Inferior parietal cortex (tissue), 1 donor: ENCODE data around the gene NUP153.

ENCODE experiments used
- DNase-seq: peaks from one replicate; pipeline ENCODE4 v3.0.0-alpha.2; 2016; ENCODE audit errors: extremely low spot score

Gene NUP153

DNA sequence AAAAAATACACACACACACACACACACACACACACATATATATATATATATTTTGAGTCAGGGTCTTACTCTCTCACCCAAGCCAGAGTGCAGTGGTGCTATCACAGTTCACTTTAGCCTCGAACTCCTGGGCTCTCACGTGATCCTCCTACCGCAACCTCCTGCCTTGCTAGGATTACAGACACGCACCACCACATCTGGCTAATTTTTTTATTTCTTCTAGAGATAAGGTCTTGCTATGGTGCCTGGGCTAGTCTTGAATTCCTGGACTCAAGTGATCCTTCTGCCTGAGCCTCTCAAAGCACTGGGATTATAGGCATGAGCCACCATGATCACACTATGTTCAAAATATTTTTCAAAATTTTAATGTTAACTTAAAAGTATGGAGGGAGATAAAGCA, 43.5 kb downstream of the NUP153 start:
- no peak for DNase-seq

DNA sequence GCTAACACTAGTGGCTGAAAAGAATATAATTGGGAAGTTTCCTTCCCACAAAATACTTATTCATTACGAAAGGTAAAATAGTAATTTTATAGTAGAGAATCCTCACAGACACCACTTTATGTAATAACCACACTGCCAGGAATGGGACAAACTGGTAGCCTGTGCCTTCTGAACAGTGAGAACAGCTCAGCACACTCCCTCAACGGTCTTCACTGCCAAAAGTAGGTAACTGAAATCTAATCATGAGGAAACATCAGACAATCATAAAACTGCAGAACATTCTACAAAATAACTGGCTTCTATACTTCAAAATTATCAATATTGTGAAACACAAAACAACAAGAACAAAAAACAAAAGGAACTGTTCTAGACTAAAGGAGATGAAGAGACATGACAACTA, 44.1 kb downstream of the NUP153 start:
- DNase-seq: no peak

DNA sequence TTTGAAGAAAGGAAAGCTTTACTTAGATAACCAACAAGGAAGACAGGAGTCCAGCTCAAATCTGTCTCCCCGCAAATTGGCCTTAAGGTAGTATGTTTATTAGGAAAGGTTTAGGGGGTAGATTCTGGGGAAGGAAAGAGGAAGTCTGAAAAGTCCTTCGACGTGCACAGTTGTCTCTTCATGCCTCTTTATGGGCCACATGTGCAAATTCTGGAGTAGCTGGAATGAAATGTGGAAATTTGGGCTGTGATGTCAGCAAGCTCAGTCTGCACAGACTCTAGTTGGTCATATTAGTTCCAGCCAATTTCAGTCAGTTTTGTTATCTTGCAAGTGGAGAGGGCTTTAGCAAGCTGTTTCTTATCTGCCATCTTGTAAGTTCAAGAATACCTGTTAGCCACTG, 50.1 kb downstream of the NUP153 start:
- DNase-seq: no peak

DNA sequence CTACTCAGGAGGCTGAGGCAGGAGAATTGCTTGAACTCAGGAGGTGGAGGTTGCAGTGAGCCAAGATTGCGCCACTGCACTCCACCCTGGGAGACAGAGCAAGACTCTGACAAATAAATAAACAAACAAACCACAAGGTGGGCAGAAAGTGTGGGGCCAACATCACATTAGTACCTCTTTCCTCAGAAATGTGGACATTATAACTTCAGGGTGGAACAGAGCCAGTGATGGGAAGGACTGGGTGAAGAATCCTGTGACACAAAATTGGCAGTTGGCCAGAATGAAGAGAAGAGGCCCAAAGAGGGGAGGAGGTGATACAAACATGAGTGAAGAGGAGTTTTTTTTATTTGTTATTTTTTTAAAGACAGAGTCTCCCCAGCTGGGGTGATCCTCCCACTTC, 50.6 kb downstream of the NUP153 start:
- no peak for DNase-seq

DNA sequence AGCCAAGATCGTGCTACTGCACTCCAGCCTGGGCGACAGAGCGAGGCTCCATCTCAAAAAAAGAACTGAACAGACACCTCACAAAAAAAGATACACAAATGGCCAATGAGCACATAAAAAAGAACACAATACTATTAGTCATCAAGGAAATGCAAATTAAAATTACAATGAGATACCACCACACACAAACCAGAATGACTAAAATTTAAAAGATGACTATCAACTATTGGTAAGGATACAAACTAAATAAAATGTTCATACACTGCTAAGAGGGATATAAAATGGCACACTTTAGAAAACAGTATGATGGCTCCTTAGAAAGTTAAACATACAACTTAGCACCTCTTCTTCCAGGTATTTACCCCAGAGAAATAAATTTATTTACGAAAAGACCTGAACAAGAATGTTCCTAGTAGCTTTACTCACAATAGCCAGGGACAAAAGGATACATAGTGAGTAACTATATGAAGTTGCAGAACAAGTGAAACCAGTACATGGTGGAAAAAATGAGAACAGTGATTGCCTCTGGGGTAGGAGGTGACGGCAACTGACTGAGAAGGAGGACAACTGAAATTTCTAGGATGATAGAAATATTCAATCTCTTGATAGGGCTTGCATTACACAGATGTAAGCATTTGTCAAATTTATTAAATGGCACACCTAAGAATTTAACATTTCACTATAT, 53.4 kb downstream of the NUP153 start:
- DNase-seq: no peak

DNA sequence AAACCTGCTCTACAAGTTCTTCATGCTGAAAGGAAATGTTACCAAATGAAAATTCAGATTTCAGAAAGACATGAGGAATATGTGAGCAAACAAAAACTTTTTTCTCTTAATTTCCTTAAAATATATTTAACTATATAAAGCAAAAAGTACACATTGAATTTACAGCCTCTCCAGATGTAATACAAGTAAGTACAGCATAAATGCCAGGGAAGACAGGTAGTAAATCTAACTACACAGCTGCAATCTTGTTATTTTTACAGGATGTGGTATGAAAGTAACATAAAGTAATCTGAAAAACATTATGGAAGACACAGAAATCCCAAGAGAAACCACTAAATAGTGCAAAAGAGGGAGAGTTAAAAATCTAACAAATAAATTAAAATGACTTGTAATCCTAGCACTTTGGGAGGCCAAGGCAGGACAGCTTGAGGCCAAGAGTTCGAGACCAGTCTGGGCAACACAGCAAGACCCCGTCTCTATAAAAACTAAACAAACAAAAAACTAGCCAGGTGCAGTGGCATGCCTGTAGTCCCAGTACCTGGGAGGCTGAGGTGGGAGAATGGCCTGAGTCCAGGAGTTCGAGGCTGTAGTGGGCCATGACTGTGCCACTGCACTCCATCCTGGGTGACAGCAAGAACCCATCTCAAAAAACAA, 55.9 kb downstream of the NUP153 start:
- no peak for DNase-seq

DNA sequence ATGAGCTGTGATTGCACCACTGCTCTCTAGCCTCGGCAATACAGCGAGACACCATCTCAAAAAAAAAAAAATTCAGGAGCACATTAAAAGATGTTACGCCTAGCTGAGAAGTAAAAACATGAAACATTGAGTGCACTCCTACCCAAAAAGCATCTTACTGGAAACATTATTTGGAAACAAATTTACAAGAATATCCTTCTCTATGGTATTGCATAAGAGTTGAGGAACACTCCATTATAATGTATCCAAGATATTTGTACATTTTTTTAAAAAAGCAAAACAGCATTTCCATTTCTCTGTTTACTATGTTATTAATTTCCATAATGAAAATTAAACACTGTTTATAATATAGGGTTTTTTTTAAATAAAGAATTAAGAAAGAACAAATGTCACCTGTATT, 58.0 kb downstream of the NUP153 start:
- DNase-seq: no peak

DNA sequence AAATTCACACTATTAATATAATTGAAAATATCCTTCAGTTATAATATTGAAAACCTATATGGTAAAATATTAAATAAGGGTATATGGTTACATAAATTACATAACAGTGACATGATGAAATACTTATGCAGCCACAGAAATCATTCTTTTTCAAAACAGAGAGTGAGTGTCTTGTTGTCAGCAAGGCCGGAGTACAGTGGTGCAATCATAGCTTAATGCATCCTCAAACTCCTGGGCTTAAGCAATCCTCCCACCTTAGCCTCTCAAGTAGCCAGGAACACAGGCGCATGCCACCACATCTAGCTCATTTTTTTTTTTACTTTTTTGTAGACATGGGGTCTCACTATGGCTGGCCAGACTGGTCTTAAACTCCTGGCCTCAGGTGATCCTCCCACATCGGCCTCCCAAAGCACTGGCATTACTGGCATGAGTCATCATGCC, 66.2 kb downstream of the NUP153 start:
- DNase-seq: no peak

DNA sequence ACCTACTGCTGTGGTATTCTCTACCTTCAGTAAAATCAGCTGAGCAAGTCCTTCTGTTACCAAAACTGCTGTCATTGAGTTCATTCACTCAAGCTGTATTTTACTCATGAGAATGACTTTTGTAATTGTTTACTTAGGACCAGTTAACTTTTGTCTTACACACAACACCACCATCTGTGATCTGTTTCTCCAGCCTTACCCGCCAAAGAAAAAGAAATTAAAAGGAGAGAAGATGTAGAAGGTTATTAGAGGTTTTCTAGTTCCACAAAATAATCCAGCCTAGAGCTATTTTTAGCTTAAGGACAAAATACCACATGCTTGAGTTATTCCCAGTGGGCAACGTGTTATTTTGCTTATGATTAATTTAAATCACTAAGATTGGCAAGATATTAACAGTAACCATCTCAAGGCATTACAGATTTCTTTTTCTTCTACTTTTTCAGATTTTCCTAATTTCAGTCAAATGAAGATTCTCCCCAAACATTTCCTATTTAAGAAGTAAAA, 68.5 kb downstream of the NUP153 start:
- no peak for DNase-seq

DNA sequence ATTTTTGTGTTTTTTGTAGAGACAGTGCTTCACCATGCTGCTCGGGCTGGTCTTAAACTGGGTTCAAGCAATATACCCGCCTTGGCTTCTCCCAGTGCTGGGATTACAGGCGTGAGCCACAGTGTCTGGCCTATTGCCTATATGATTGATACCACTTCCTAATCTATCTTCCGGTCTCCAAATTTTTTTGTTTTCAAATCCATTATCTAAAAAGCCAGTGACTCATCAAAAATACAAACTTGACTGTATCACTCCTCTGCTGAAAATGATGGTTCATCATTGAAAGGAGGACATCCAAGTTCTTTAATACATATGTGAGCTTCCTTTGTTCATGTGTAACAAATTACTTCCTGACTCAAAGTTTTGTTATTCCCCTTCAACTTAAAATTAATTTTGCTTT, 71.2 kb downstream of the NUP153 start:
- no peak for DNase-seq

DNA sequence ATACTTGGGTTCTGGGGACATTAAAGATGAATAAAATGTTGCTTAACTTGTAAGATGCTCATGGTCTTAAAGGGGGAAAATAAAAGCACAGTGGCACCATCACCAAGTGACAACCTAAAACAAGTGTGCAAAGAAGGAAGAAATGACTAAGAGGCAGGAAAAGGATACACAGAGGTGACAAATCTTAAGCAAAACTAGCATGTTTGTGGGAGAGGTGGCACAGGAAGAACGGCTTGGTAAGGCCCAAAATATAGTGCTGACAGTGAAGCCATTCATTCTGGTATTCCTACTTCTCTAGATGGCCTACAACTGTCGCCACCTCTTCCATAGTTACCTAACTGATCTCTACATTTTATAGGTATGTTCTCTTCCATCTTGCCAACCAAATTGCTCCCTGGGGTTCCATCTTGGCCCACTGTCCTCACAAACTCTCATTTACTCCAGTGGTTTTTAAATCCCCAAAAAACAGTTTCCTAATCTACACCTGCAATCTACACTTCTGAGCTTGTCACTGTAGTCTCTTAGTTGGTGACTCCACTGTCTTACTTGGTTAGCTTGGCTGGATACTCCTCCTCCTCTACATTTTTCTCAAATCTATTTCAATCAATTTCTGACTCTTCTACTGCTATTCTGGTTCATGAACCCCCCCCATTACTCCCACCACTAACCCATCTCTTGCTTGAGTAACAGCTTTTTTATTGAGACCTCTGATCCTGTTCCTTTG, 73.1 kb downstream of the NUP153 start:
- DNase-seq: no peak

DNA sequence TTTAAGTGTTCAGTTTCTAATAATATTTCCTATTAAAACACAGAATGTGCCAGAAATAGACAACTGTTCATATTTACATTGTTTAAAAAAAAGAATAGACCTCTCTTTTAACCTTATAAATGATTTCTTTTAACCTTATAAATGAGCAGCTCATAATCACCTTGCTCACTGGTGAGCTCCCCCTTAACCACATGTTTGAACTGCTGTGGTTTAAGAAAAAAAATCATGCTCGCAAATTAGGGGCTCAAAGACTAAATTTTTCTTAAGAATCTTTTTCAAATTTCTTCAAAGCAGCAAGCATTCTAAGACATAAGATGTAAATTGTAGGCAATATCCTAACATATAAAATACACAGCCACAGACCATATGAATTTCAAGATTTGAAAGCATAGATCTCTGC, 73.8 kb downstream of the NUP153 start:
- no peak for DNase-seq

DNA sequence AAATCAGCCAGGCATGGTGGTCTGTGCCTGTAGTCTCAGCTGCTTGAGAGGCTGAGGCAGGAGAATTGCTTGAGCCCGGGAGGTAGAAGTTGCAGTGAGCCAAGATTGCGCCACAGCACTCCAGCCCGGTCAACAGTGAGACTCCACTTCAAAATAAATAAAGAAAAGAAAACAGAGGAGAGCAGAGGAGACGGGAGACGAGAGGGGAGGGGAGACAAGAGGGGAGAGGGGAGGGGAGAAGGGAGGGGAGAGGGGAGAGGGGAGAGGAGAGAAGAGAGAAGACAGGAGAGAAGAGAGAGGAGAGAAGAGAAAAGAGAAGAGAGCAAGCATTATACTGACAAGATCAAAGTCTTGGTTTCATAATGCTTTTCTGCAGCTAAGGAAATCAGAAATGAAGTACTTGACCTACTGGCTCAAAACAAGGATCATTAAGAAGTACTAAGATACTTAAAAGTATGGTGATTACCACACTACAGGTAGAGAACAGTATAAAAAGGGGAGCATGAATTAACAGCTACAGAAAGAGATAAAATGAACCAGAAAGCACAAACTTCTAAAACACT, 76.1 kb downstream of the NUP153 start:
- DNase-seq: no peak

DNA sequence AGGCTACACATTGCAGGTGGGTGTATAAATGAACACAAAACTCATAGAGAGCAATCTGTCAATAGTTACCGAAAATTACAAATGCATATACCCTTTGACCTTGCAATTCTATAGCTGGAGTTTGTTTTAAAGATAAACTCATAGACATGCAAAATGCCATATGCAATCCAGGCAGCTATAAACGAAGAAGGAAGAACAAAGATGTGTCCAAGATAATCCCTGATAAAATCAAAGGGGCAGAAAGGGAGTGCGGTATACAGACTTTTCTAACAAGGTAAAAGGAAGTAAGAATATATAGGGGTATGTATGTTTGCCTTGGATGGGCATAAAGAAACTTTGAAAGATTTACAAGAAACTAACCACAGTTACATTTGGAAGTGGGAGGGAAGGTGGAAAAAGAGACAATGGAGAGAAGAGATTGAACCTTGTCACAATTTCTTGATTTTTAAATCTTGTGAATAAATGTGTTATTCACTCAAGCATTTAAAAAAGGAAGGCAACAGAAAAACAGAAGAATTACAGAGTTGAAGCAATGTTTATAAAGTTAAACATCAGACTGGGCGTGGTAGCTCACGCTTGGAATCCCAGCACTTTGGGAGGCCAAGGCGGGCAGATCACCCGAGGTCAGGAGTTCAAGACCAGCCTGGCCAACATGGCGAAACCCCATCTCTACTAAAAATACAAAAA, 76.8 kb downstream of the NUP153 start:
- no peak for DNase-seq

DNA sequence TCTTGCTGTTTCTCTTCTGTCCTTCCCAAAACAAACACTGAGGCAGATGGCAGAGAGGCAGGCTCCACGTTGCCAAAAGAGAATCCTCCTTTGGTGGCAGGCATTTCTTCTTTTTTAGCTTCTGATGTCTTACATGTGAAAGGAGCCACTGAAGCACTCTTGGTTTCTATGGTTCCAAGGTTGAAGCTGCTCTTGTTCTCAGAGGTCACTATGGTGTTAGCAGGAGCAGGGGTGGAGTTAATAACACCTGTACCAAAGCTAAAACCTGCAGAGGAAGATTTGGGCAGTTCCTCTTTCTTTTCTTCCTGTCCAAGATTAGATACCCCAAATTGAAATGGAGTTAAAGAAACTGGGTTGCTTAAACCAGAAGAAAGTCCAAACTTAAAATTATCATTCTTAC, 77.9 kb downstream of the NUP153 start:
- no peak for DNase-seq

DNA sequence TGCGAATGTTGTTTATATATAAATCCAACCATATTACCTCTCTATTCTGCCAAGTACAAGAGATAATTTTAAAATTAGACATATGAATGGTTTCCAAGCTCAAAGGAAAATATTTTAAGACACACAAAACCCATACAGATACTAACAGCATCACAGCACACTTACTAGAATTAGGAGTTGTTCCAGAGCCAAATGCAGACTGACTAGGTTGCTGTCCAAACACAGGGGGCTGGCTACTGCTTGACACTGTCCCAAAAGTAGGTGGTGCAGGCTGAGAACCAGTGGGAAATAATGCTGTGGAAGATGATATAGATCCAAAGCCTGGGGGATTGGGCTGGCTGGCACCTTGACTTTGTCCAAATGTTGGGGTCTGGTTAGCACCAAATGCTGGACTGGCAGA, 82.3 kb downstream of the NUP153 start:
- DNase-seq: no peak

DNA sequence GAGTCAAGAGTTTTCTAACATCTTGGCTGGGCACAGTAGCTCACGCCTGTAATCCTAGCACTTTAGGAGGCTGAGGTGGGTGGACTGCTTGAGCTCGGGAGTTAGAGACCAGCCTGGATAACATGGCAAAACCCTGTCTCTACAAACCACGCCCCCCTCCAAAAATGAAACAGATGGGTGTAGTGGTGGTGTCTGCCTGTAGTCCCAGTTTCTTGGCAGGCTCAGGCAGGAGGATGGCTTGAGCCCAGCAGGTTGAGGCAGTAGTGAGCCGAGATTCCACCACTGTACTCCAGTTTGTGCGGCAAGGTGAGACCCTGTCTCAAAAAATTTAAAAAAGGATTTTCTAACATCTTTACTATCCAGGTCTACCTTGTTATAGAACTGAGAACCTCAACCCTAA, 84.6 kb downstream of the NUP153 start:
- no peak for DNase-seq

DNA sequence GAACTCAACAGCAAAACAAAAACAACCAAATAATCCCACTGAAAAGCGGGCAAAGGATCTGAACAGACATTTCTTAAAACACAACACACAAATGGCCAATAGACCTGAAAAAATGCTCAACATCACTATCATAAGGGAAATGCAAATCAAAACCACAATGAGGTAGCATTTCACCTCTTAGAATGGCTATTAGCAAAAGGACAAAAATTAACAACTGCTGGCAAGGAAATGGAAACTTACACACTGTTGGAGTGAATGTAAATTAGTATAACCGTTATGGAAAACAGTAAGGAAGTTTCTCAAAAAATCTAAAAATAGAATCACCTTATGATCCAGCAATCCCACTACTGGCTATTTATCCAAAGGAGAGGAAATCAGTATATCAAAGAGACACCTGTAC, 85.7 kb downstream of the NUP153 start:
- no peak for DNase-seq

DNA sequence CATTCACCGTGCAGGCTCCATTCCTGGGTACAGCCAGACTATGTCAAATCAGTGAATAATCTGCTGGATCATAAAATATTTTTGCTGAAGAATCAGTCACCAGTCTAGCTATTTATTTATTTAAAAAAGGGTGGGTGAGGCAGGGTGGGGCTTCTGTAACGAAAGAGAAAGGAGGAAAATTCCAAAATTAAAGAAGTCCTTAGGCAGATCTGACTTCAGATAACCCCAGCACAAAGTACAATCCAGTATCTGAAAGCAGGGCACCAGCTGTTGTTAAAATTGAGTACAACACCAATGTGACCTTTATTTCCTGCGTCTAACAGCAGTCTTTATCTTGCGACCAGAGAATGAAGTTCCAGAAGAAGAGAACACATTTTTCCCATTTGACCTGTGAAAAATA, 90.9 kb downstream of the NUP153 start:
- no peak for DNase-seq

DNA sequence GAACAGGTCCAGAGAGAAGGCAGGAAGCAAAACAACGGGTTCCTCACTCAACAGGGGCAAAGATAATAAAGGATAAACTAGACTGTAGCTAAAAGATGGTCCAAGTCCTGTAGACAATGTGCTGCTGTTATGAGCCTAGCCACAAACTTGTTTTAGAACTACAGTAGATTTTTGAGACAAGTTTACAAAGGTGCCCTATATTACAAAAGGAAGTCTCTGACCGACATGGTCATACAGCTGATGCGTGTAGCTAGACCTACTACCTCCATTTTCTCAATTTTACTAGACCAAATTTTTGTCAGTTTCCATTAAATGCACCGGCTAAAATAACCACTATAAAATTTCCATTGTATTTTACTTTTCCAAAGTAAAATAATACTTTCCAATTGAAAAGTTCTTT, 94.7 kb downstream of the NUP153 start:
- DNase-seq: no peak

DNA sequence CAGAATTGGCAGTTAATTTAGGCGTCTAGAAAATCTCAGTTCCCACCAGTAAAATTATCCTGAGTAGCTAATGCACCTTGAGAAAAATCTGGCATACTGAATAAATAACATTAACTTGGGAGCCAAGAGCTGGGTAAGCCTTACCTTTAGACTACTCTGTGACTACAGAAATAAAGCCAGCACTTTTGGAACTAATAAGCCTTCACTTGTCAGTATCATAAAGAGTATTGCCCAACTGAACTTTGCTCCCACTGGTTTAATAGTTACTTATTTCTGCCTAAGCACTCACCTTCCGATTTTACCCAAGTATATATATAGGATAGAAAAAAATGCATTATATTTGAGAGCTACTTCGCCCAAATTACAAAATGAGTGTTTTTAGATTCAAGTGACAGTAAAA, 95.9 kb downstream of the NUP153 start:
- no peak for DNase-seq

DNA sequence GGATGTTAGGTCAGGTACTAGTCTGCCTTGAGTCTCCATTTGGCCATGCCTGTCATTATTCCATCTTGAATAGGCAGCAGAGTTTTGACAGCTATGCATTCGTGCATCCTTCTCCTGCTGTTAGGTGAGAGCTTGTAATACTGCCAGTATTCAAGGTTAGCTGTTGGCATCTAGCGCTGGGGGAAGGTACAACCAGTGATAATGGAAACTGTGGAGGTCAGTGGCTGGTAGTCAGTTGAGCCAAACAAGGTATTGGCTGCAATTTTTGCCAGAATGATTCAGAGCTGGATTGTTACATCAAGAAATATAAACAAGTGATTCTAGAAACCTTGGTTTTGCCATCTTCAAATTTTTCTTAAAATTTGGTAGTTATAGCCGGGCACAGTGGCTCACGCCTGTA, 100.1 kb downstream of the NUP153 start:
- DNase-seq: no peak
